K562 (cell line): ENCODE results near the gene ZCCHC17. TPM values are rescaled to one million over a fixed set of nuclear protein-coding genes. Genes with fewer than 3 reads are reported as not detected.
A peak's percentile ranks its signal among the peaks of the same experiment; 100 is the strongest.

Experiments
- ATF1 ChIP-seq, 2 experiments: fragments of 450-650 bp in 1 of 2; IDR thresholded peaks; 2 replicates each; pipeline ENCODE4 v1.6.1; 2016; ENCODE audit warnings: missing compliant biosample characterization in 1 of 2, missing genetic modification characterization in 1 of 2
- CBX1 ChIP-seq: sonication (generic); IDR thresholded peaks from 2 replicates; pipeline ENCODE4 v1.6.1; 2016; ENCODE audit warnings: antibody characterized with exemption, low read depth, mild to moderate bottlenecking
- CBX5 ChIP-seq: IDR thresholded peaks from 2 replicates; pipeline ENCODE4 v1.6.1; 2014; ENCODE audit warnings: low read depth, borderline replicate concordance
- CHCHD3 ChIP-seq: fragments of 250-450 bp; sonication (Bioruptor Pico); IDR thresholded peaks from 2 replicates; pipeline ENCODE4 v2.1.2; 2022; ENCODE audit warnings: mild to moderate bottlenecking
- FOXJ3 ChIP-seq: sonication (generic); formaldehyde crosslinking; IDR thresholded peaks from 2 replicates; pipeline ENCODE4 v1.4.0; 2020; ENCODE audit warnings: mild to moderate bottlenecking, missing genetic modification reagents
- FOXM1 ChIP-seq, 2 experiments: fragments of 450-650 bp in 1 of 2; sonication (generic) in 1 of 2; formaldehyde crosslinking in 1 of 2; IDR thresholded peaks; 2 replicates each; pipeline versions ENCODE4 v1.6.1 to v1.9.0; 2017 to 2022; ENCODE audit warnings: low read depth in 2 of 2, mild to moderate bottlenecking in 2 of 2, missing genetic modification reagents in 1 of 2, moderate library complexity in 1 of 2
- IRF2 ChIP-seq: sonication (generic); formaldehyde crosslinking; IDR thresholded peaks from 2 replicates; pipeline ENCODE4 v1.8.1; 2022; ENCODE audit warnings: mild to moderate bottlenecking, missing genetic modification reagents
- NCOA1 ChIP-seq: fragments of 450-650 bp; IDR thresholded peaks from 2 replicates; pipeline ENCODE4 v1.6.1; 2016; ENCODE audit warnings: low read depth
- NFXL1 ChIP-seq: fragments of 450-650 bp; formaldehyde crosslinking; IDR thresholded peaks from 2 replicates; pipeline ENCODE4 v1.4.0; 2021; ENCODE audit warnings: mild to moderate bottlenecking
- RBM34 ChIP-seq: fragments of 200-400 bp; formaldehyde crosslinking; IDR thresholded peaks from 2 replicates; pipeline ENCODE4 v1.6.1; 2018; ENCODE audit warnings: low read length, borderline replicate concordance; ENCODE audit not compliant: insufficient read depth
- RFX1 ChIP-seq: fragments of 450-650 bp; IDR thresholded peaks from 2 replicates; pipeline ENCODE4 v1.6.1; 2016; ENCODE audit warnings: mild to moderate bottlenecking, moderate library complexity
- SIN3A ChIP-seq, 2 experiments: fragments of 150-350 bp in 1 of 2; IDR thresholded peaks; 2 replicates each; pipeline ENCODE4 v1.6.1; 2011 to 2016; ENCODE audit warnings: borderline replicate concordance in 2 of 2, low read depth in 2 of 2, low read length in 2 of 2, mild to moderate bottlenecking in 2 of 2, moderate library complexity in 2 of 2; ENCODE audit not compliant: control insufficient read depth in 1 of 2
- ZNF668 ChIP-seq: fragments of 250-450 bp; sonication (Bioruptor Pico); IDR thresholded peaks from 2 replicates; pipeline ENCODE4 v1.8.0; 2022; ENCODE audit warnings: mild to moderate bottlenecking, inconsistent platforms
- ZNF764 ChIP-seq: fragments of 250-450 bp; sonication (Bioruptor Pico); IDR thresholded peaks from 2 replicates; pipeline ENCODE4 v1.4.0; 2020; ENCODE audit warnings: low read depth, mild to moderate bottlenecking, moderate library complexity
- polyA plus RNA-seq, 8 experiments: library from polyadenylated mRNA; depleted of rRNA in 4 of 8; stranded (reverse) in 5 of 8; unstranded in 3 of 8; fragments of >200 nt; fragmentation: Nextera tagmentation in 2 of 8; fragmentation: Illumina TruSeq in 1 of 8; extraction: Ambion mirVana in 2 of 8; extraction: Trizol in 1 of 8; gene quantifications; 2 replicates each; pipeline versions ENCODE4 v1.2.1 to v1.2.3, GENCODE V29; 2011 to 2014; ENCODE audit warnings: inconsistent platforms in 1 of 8, missing spikeins in 1 of 8
- total RNA-seq, 7 experiments: library from RNA; depleted of rRNA in 6 of 7; stranded (reverse); fragments of >200 nt in 6 of 7; fragmentation: Illumina TruSeq in 2 of 7; extraction: Trizol in 2 of 7; gene quantifications; 2 replicates each; pipeline versions ENCODE4 v1.2.1 to v1.2.3, GENCODE V29; 2011 to 2021; ENCODE audit warnings: low replicate concordance in 1 of 7
- TF ChIP-seq, protein P1 (sequence below): fragments of 250-450 bp; sonication (Bioruptor Pico); IDR thresholded peaks from 2 replicates; pipeline ENCODE4 v1.8.0; 2021; ENCODE audit warnings: moderate library complexity, mild to moderate bottlenecking, inconsistent platforms
- TF ChIP-seq, protein P2 (sequence below): fragments of 450-650 bp; formaldehyde crosslinking; IDR thresholded peaks from 2 replicates; pipeline ENCODE4 v1.4.0; 2022; ENCODE audit warnings: missing genetic modification characterization
- TF ChIP-seq, protein P3 (sequence below): sonication (generic); formaldehyde crosslinking; IDR thresholded peaks from 2 replicates; pipeline ENCODE4 v1.8.0; 2022; ENCODE audit warnings: missing genetic modification reagents, mild to moderate bottlenecking, moderate library complexity, borderline replicate concordance
- TF ChIP-seq, protein P4 (sequence below): fragments of 250-450 bp; sonication (Bioruptor Pico); IDR thresholded peaks from 2 replicates; pipeline ENCODE4 v1.4.0; 2020; ENCODE audit warnings: mild to moderate bottlenecking

ZCCHC17 gene
- total and polyA plus RNA-seq, 9 of the 15 experiments (the other 6 are each of a cell fraction or from before 2014, with no cell fraction given), result 46.9 to 150 (median 74.7) TPM

DNA sequence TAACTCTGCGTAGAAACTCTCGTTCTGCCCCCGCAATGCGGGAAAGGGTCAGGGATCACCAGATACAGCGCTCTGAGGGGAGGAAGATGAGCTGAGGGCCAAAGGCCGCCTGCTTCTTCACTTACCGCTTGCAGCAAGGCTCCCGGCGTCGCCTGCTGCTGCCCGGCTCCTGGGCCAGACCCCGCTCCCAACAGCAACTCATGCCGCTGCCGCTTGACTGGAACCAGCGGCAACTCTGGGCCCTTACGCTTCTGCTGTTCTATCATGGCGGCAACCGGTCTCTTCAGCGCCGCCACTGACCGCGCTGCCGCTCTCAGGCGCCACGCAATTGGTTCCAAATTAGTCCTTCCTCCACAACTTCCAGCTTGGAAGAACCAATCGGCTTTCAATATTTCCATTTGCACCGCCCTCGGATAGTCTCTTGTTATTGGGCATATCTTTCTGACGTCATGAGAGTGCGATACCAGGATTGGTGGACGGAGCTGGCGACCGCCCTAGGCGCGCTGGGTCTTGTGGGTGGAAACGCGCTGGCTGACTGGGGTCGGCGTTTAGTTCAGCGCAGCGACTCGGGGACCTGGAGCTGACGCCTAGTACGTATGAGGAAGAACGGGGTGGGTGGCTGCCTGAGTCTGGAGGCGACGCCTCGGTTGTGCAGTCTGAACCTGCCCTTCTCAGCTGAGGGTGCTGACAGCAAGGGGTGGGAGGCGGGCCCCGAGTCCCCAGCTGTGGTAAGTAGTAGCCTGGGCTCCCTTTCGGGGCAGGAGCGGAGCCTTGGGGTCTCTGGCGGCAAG is at the start of gene ZCCHC17, which contains the start of gene SNRNP40 (continued):
- TF ChIP-seq FOXM1 (IDR thresholded peaks at IDR 0.05; ENCODE audit: low read depth) (no peak), FOXM1 (CRISPR knock-in tag; IDR thresholded peaks at IDR 0.05; ENCODE audit: low read depth) (no peak), ZNF764 (CRISPR knock-in tag) (no peak), CBX5 (no peak), ZNF668 (CRISPR knock-in tag) (no peak), NFXL1 (CRISPR knock-in tag) (no peak), CBX1 (peak; percentile 14; the same call in 1 of the 2 replicates), RFX1 (no peak), RBM34 (no peak), ATF1 (CRISPR knock-in tag; IDR thresholded peaks at IDR 0.05) (no peak), ATF1 (tag; IDR thresholded peaks at IDR 0.05) (peak; percentile 98), FOXJ3 (CRISPR knock-in tag) (no peak), CHCHD3 (no peak), IRF2 (no peak), SIN3A (IDR thresholded peaks at IDR 0.05; ENCODE audit: borderline replicate concordance in 2 of 2, control insufficient read depth in 1 of 2, low read depth in 2 of 2, low read length in 2 of 2) (peak; percentile 74 to 86; a peak in 2 of 4 replicates), NCOA1 (0 out of 2 replicates have a peak, but pooled peaks have one; percentile 12)
- TF ChIP-seq, protein P1, sequence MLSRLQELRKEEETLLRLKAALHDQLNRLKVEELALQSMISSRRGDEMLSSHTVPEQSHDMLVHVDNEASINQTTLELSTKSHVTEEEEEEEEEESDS (CRISPR knock-in tag), result no peak
- TF ChIP-seq, protein P2, sequence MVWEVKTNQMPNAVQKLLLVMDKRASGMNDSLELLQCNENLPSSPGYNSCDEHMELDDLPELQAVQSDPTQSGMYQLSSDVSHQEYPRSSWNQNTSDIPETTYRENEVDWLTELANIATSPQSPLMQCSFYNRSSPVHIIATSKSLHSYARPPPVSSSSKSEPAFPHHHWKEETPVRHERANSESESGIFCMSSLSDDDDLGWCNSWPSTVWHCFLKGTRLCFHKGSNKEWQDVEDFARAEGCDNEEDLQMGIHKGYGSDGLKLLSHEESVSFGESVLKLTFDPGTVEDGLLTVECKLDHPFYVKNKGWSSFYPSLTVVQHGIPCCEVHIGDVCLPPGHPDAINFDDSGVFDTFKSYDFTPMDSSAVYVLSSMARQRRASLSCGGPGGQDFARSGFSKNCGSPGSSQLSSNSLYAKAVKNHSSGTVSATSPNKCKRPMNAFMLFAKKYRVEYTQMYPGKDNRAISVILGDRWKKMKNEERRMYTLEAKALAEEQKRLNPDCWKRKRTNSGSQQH (CRISPR knock-in tag), result no peak
- TF ChIP-seq, protein P3, sequence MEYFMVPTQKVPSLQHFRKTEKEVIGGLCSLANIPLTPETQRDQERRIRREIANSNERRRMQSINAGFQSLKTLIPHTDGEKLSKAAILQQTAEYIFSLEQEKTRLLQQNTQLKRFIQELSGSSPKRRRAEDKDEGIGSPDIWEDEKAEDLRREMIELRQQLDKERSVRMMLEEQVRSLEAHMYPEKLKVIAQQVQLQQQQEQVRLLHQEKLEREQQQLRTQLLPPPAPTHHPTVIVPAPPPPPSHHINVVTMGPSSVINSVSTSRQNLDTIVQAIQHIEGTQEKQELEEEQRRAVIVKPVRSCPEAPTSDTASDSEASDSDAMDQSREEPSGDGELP (CRISPR knock-in tag), result peak; percentile 82
- TF ChIP-seq, protein P4, sequence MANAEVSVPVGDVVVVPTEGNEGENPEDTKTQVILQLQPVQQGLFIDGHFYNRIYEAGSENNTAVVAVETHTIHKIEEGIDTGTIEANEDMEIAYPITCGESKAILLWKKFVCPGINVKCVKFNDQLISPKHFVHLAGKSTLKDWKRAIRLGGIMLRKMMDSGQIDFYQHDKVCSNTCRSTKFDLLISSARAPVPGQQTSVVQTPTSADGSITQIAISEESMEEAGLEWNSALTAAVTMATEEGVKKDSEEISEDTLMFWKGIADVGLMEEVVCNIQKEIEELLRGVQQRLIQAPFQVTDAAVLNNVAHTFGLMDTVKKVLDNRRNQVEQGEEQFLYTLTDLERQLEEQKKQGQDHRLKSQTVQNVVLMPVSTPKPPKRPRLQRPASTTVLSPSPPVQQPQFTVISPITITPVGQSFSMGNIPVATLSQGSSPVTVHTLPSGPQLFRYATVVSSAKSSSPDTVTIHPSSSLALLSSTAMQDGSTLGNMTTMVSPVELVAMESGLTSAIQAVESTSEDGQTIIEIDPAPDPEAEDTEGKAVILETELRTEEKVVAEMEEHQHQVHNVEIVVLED, result 0 out of 2 replicates have a peak, but pooled peaks have one; percentile 18
